Thyroid gland (tissue), 4 donors: ENCODE results near the gene CLTA. TPM values are rescaled to one million over a fixed set of nuclear protein-coding genes. Genes with fewer than 3 reads are reported as not detected.

Experiments used
- DNase-seq, 2 donors: peaks; one replicate each; pipeline ENCODE4 v3.0.0-alpha.2; 2019
- H3K27ac ChIP-seq, 3 donors: fragments of 200-600 bp; sonication (generic); 1 replicate in 2 of 3; 2 replicates in 1 of 3; pipeline ENCODE4 v1.5.1; 2016 to 2019; ENCODE audit warnings: mild to moderate bottlenecking in 1 of 3, moderate library complexity in 1 of 3
- H3K27me3 ChIP-seq: fragments of 200-600 bp; sonication (generic); one replicate; pipeline ENCODE4 v1.5.1; 2019
- H3K36me3 ChIP-seq, 2 donors: fragments of 200-600 bp; sonication (generic); one replicate each; pipeline ENCODE4 v1.5.1; 2016 to 2019
- H3K4me1 ChIP-seq, 2 donors: fragments of 200-600 bp; sonication (generic); one replicate each; pipeline ENCODE4 v1.5.1; 2017 to 2019
- H3K4me3 ChIP-seq, 3 donors: fragments of 200-600 bp; sonication (generic); replicated peaks in 1 of 3; 1 replicate in 2 of 3; 2 replicates in 1 of 3; pipeline ENCODE4 v1.5.1; 2016; ENCODE audit warnings: mild to moderate bottlenecking in 1 of 3
- H3K9me3 ChIP-seq: fragments of 200-600 bp; sonication (generic); one replicate; pipeline ENCODE4 v1.5.1; 2017
- POLR2A ChIP-seq, 2 donors: fragments of 450-650 bp; IDR thresholded peaks; one replicate each; pipeline ENCODE4 v1.6.1; 2017; ENCODE audit warnings: antibody characterized with exemption in 2 of 2, mild to moderate bottlenecking in 2 of 2, moderate library complexity in 1 of 2
- WGBS, 2 donors: methylation state at CpG; one replicate each; pipeline ENCODE4 v1.1.5; 2017; 5-methylcytosine and 5-hydroxymethylcytosine counted together
- intact Hi-C: fragments of 100-400 bp; cut with DNase I; formaldehyde crosslinking; loops from one replicate; pipeline ENCODE4 v1.15.1; 2023
- total RNA-seq, 4 donors: library from RNA; depleted of rRNA; stranded (reverse); fragments of >200 nt; gene quantifications; one replicate each; pipeline ENCODE4 v1.2.3, GENCODE V29; 2016
- TF ChIP-seq, protein P1 (sequence below), 6 experiments: fragments of 200-600 bp in 3 of 6; fragments of 450-650 bp in 3 of 6; sonication (generic) in 3 of 6; IDR thresholded peaks; one replicate each; pipeline ENCODE4 v1.5.1; 2016 to 2019; ENCODE audit warnings: antibody characterized with exemption in 6 of 6, mild to moderate bottlenecking in 2 of 6, inconsistent platforms in 1 of 6, moderate library complexity in 1 of 6

The CLTA gene
- total RNA-seq, 4 donors from 2014 or later: 215 to 373 (median 259) TPM

DNA sequence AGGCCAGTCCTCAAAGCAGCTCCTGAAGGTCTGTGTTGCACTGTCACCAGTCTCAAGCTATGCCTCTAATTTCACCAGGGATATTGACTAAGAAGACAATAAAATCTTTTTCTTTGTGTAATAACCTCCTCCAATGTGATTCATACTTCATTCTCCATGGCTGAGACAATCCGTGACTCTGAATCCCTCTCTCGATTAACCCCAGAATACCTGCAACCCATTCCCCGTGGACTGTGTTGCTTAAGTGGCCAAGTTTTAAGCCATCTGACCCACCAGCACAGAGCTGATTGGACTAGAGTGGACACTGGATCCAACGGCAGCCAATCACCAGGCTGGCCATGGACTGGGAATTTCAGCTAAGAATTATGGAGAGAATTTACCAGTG, 26.9 kb upstream of the CLTA start:
- Histone ChIP-seq H3K4me3 (no peak overlapping the region), H3K4me1 (peaks cover 8 to 26% of the 10 kb centered on the region in 2 donors), H3K36me3 (no peaks in the 10 kb centered on the region), H3K9me3 (no peaks in the 10 kb centered on the region), H3K27ac (peak overlapping the region; percentile 42 to 84 (median 71)), H3K27me3 (no peaks in the 10 kb centered on the region)
- DNase-seq: no peak
- no peak for TF ChIP-seq POLR2A (IDR thresholded peaks at IDR 0.05)
- TF ChIP-seq, protein P1, sequence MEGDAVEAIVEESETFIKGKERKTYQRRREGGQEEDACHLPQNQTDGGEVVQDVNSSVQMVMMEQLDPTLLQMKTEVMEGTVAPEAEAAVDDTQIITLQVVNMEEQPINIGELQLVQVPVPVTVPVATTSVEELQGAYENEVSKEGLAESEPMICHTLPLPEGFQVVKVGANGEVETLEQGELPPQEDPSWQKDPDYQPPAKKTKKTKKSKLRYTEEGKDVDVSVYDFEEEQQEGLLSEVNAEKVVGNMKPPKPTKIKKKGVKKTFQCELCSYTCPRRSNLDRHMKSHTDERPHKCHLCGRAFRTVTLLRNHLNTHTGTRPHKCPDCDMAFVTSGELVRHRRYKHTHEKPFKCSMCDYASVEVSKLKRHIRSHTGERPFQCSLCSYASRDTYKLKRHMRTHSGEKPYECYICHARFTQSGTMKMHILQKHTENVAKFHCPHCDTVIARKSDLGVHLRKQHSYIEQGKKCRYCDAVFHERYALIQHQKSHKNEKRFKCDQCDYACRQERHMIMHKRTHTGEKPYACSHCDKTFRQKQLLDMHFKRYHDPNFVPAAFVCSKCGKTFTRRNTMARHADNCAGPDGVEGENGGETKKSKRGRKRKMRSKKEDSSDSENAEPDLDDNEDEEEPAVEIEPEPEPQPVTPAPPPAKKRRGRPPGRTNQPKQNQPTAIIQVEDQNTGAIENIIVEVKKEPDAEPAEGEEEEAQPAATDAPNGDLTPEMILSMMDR (IDR thresholded peaks at IDR 0.05): no peak
- 62 to 69% methylated on average over 4 of the region's 4 CpGs for WGBS, 2 donors
- intact Hi-C loops: loop anchor here (10.0 kb wide), 1 partner anchor 209 kb away; the partner anchor contains the start of gene OR2S2

DNA sequence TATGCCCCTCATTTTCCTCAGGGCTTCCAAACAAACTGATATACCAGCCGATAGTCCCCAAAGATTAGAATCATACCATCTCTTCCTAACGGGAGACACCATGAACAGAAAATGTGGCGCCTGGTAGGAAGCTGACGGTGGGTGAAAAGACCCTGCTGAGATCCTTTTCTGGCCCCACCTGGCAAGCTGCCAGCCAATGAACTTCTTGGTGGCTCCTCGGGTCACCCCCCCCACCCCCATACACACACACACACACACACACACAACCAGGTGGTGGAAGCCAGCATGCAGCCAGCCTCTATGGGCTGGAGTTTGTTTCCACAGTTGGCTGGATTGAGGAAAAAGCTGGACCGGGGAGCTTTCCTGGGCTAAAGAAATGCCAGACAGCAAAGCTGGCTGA, 26.3 kb upstream of the CLTA start:
- no peaks in the 10 kb centered on the region for H3K9me3 ChIP-seq
- no peak for TF ChIP-seq POLR2A (IDR thresholded peaks at IDR 0.05)
- TF ChIP-seq, protein P1 (IDR thresholded peaks at IDR 0.05): no peak
- H3K4me1 ChIP-seq: peaks cover 8 to 26% of the 10 kb centered on the region in 2 donors
- H3K27ac ChIP-seq: peak overlapping the region in 2 of 3 donors; percentile 2 to 84
- H3K4me3 ChIP-seq: no peak overlapping the region
- intact Hi-C loops: loop anchor here (10.0 kb wide), 1 partner anchor 210 kb away; the partner anchor contains the start of gene OR2S2
- WGBS, 2 donors: 77% methylated on average over 6 of the region's 6 CpGs
- no peak for DNase-seq
- H3K27me3 ChIP-seq: no peaks in the 10 kb centered on the region
- no peaks in the 10 kb centered on the region for H3K36me3 ChIP-seq

DNA sequence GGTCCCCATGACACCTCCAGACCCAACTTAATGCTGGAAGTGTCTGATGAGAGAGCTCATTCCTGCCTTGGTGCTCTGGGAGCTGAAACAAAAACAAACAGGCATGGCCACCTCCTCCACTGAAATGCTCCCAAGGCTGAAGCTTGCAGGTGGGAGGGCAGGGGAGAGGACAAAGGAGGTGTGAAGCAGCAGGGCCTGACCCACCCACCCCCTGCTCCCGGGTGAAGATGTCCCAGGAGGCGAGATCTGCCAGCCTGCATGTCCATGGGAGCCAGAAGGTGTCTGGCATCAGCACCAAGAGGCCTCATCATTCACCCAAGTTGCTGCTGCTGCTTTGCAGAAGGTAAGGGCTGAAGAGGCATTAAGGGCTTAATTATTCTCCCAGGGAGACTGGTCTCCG, 25.7 kb upstream of the CLTA start:
- peaks cover 8 to 26% of the 10 kb centered on the region in 2 donors for H3K4me1 ChIP-seq

DNA sequence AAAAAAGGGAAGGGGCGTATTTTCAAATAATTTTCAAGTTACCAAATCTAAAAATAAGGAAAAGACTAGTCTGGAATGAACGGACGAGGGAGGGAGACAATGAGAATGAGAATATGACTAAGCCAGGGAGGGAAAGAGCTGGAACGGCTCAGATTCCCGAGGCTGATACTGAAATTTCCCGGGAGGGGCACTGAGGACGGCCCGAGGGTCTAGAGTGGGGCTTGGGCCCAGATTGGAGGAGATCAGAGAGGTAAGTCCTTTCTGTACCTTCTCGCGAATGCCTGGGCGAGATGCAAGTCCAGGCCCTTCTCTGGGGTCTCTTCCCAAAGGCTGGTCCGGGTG, 24.9 kb upstream of the CLTA start:
- Histone ChIP-seq H3K27ac (peak overlapping the region in 2 of 3 donors; percentile 24 to 57), H3K9me3 (no peaks in the 10 kb centered on the region), H3K4me3 (no peak overlapping the region), H3K4me1 (peaks cover 8 to 26% of the 10 kb centered on the region in 2 donors), H3K36me3 (no peaks in the 10 kb centered on the region), H3K27me3 (no peaks in the 10 kb centered on the region)
- DNase-seq: no peak
- 53 to 68% methylated on average over 10 to 12 of the region's 12 CpGs for whole genome bisulfite sequencing, 2 donors
- intact Hi-C loops: loop anchor here (2.0 to 10.0 kb wide), 2 partner anchors 63 to 211 kb away; partner anchors contain the start of gene OR2S2
- no peak for TF ChIP-seq POLR2A (IDR thresholded peaks at IDR 0.05)
- TF ChIP-seq, protein P1 (IDR thresholded peaks at IDR 0.05): no peak

More for the DNA sequence above, 25.7 kb upstream of the CLTA start:
- WGBS, 2 donors: 63 to 68% methylated on average over 2 to 3 of the region's 3 CpGs
- no peak overlapping the region for H3K4me3 ChIP-seq
- intact Hi-C loops: loop anchor here (10.0 kb wide), 1 partner anchor 210 kb away; the partner anchor contains the start of gene OR2S2
- no peaks in the 10 kb centered on the region for H3K36me3 ChIP-seq
- H3K27me3 ChIP-seq: no peaks in the 10 kb centered on the region
- H3K27ac ChIP-seq: peak overlapping the region in 2 of 3 donors; percentile 2 to 84
- DNase-seq: no peak
- no peak for TF ChIP-seq POLR2A (IDR thresholded peaks at IDR 0.05)
- TF ChIP-seq, protein P1 (IDR thresholded peaks at IDR 0.05): no peak
- H3K9me3 ChIP-seq: no peaks in the 10 kb centered on the region

DNA sequence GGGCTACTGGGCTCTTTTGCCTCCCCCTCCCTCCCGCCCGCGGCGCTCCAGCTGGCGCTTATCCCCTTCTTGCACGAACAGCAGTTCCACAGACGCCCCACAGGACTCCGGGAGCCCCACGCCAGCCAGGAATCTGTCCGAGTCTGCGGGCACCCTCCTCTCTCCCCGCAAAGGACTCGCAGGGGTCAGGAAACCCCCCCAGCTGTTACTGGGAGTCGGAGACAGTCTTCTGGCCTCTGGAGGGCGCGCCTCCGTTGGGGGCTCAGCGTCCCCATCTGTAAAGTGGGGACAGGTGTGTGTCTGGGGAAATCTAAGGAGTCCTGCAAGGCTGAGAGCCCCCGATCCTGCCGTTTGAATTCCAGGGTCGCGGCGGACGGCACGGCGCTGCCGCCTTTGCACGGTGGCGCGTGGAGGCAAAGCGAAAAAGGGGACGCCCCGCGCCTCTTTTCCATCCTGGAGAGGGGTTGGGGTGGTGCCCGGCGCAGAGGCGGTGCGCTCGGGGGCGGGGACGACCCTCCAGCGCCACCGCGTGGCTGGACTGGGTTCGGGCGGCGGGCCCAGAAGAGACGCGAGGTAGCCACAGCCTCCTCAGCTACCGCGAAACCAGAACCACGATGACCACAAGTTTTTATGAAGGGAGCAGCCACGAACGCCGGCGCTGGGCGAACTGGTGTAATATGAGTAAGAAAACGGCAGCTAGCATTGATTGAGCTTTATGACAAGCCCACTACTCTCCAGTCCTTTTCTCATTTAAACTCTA, 24.4 kb upstream of the CLTA start:
- no peak for TF ChIP-seq POLR2A (IDR thresholded peaks at IDR 0.05)
- TF ChIP-seq, protein P1 (IDR thresholded peaks at IDR 0.05): peak; percentile 82 to 95 (median 92)
- 1 to 3% methylated on average over 26 to 37 of the region's 58 CpGs for WGBS, 2 donors
- DNase-seq: peak; percentile 74 to 76
- no peaks in the 10 kb centered on the region for H3K9me3 ChIP-seq
- no peaks in the 10 kb centered on the region for H3K27me3 ChIP-seq
- H3K4me3 ChIP-seq: peak overlapping the region in 2 of 3 donors; percentile 11 to 35
- no peaks in the 10 kb centered on the region for H3K36me3 ChIP-seq
- H3K4me1 ChIP-seq: peaks cover 8 to 26% of the 10 kb centered on the region in 2 donors
- H3K27ac ChIP-seq: peak overlapping the region in 2 of 3 donors; percentile 24 to 57
- intact Hi-C loops: loop anchor here (2.0 to 10.0 kb wide), 2 partner anchors 64 to 212 kb away; partner anchors contain the start of gene OR2S2
